Endothelial cell of umbilical vein (primary cell): ENCODE measurements around the gene ATOX1. TPM values are rescaled to one million over a fixed set of nuclear protein-coding genes. Genes with fewer than 3 reads are reported as not detected.

Source experiments
- BruUV-seq: library from RNA; stranded (reverse); fragments of 400-500 nt; replicated peaks from 2 replicates; lab custom pipeline; 2021; lab: Mats Ljungman, UMichigan
- CTCF ChIA-PET: fragments of 300-600, 350-600 bp; sonication (Branson Sonifier 250); formaldehyde crosslinking; loops from one replicate; lab custom pipeline; 2021; ENCODE audit warnings: antibody characterized with exemption, inconsistent platforms; lab: Charles Lee
- POLR2A ChIA-PET: fragments of 300-600, 350-600 bp; sonication (Branson Sonifier 250); formaldehyde crosslinking; loops from one replicate; lab custom pipeline; 2021; ENCODE audit warnings: antibody characterized with exemption, inconsistent platforms; lab: Charles Lee
- DNase-seq: peaks from one replicate; pipeline ENCODE4 v3.0.0-alpha.2; 2011; ENCODE audit warnings: low read depth, low spot score
- FAIRE-seq: peaks from 2 replicates; lab custom pipeline; 2011; peaks lifted over from hg19 to GRCh38; lab: Jason Lieb, UNC
- H2AFZ ChIP-seq: 2 replicates; pipeline ENCODE4 v1.6.0; 2012; ENCODE audit warnings: low read depth, low read length, control low read depth, inconsistent platforms
- H3K27ac ChIP-seq: 2 replicates; pipeline ENCODE4 v1.5.1; 2011; ENCODE audit warnings: low read depth, mild to moderate bottlenecking, control low read depth, low read length, moderate library complexity; ENCODE audit not compliant: insufficient read depth
- H3K27me3 ChIP-seq, 2 experiments: 2 replicates each; pipeline versions ENCODE4 v1.6.0 to v1.6.1; 2011; ENCODE audit warnings: low read length in 2 of 2, mixed read lengths in 1 of 2; ENCODE audit not compliant: control insufficient read depth in 2 of 2, insufficient read depth in 2 of 2
- H3K36me3 ChIP-seq, 2 experiments: 2 replicates in 1 of 2; 3 replicates in 1 of 2; pipeline ENCODE4 v1.5.1; 2011; ENCODE audit warnings: low read length in 2 of 2, mild to moderate bottlenecking in 1 of 2, moderate library complexity in 1 of 2; ENCODE audit not compliant: control insufficient read depth in 2 of 2, insufficient read depth in 2 of 2; ENCODE audit errors: extremely low read depth in 1 of 2
- H3K4me1 ChIP-seq: 3 replicates; pipeline ENCODE4 v1.5.1; 2011; ENCODE audit warnings: mild to moderate bottlenecking, low read length; ENCODE audit not compliant: control insufficient read depth, insufficient read depth; ENCODE audit errors: extremely low read depth
- H3K4me2 ChIP-seq: 2 replicates; pipeline ENCODE4 v1.6.1; 2011; ENCODE audit warnings: low read length, control low read depth, mixed read lengths; ENCODE audit not compliant: insufficient read depth
- H3K4me3 ChIP-seq, 3 experiments: fragments of 200-600 bp in 1 of 3; sonication (generic), shearing (Covaris generic) in 1 of 3; replicated peaks in 1 of 3; 2 replicates each; pipeline ENCODE4 v1.5.1; 2011 to 2016; ENCODE audit warnings: control low read depth in 3 of 3, low read length in 3 of 3, mild to moderate bottlenecking in 2 of 3, inconsistent platforms in 1 of 3, low read depth in 1 of 3, moderate library complexity in 1 of 3; ENCODE audit not compliant: insufficient read depth in 1 of 3
- H3K79me2 ChIP-seq: 2 replicates; pipeline ENCODE4 v1.6.0; 2012; ENCODE audit warnings: low read length, inconsistent platforms; ENCODE audit not compliant: control insufficient read depth, insufficient read depth
- H3K9ac ChIP-seq: replicated peaks from 2 replicates; pipeline ENCODE3; 2011; ENCODE audit warnings: low read length, control low read depth; ENCODE audit not compliant: insufficient read depth; ENCODE audit errors: extremely low read depth
- H3K9me1 ChIP-seq: replicated peaks from 3 replicates; pipeline ENCODE4 v1.6.0; 2011; ENCODE audit warnings: mild to moderate bottlenecking, low read length; ENCODE audit not compliant: control insufficient read depth, insufficient read depth; ENCODE audit errors: extremely low read depth
- H3K9me3 ChIP-seq: replicated peaks from 2 replicates; pipeline ENCODE4 v1.5.1; 2012; ENCODE audit warnings: low read length, inconsistent platforms; ENCODE audit not compliant: control insufficient read depth, insufficient read depth
- H4K20me1 ChIP-seq: replicated peaks from 2 replicates; pipeline ENCODE3; 2011; ENCODE audit warnings: mild to moderate bottlenecking, low read length; ENCODE audit not compliant: control insufficient read depth, insufficient read depth; ENCODE audit errors: extremely low read depth
- CTCF ChIP-seq, 2 donors: IDR thresholded peaks; 1 replicate in 1 of 2; 2 replicates in 1 of 2; pipeline ENCODE4 v1.5.1; 2011; ENCODE audit warnings: low read length in 2 of 2, mild to moderate bottlenecking in 2 of 2, moderate library complexity in 2 of 2, control low read depth in 1 of 2, inconsistent platforms in 1 of 2, low read depth in 1 of 2; ENCODE audit not compliant: insufficient read depth in 1 of 2; ENCODE audit errors: extremely low read depth in 1 of 2
- EZH2 ChIP-seq: IDR thresholded peaks from 2 replicates; pipeline ENCODE4 v1.6.1; 2012; ENCODE audit warnings: borderline replicate concordance, low read depth, mild to moderate bottlenecking, moderate library complexity, low read length, inconsistent platforms; ENCODE audit not compliant: severe bottlenecking
- FOS ChIP-seq: IDR thresholded peaks from 2 replicates; pipeline ENCODE4 v1.6.1; 2011; ENCODE audit warnings: mild to moderate bottlenecking, low read length, moderate library complexity, borderline replicate concordance; ENCODE audit not compliant: insufficient read depth
- GATA2 ChIP-seq: IDR thresholded peaks from 2 replicates; pipeline ENCODE4 v1.7.0; 2011; ENCODE audit warnings: low read depth, mild to moderate bottlenecking, moderate library complexity, mixed read lengths, low read length; ENCODE audit not compliant: insufficient read length, insufficient read depth
- JUN ChIP-seq: IDR thresholded peaks from 2 replicates; pipeline ENCODE4 v1.6.1; 2011; ENCODE audit warnings: borderline replicate concordance, low read depth; ENCODE audit not compliant: insufficient read length, insufficient read depth
- MYC ChIP-seq: IDR thresholded peaks from one replicate; pipeline ENCODE4 v1.6.1; 2011; ENCODE audit warnings: mild to moderate bottlenecking, low read depth, low read length
- POLR2A ChIP-seq: IDR thresholded peaks from 2 replicates; pipeline ENCODE4 v1.6.1; 2012; ENCODE audit warnings: low read depth, mild to moderate bottlenecking, control low read depth, low read length
- POLR2AphosphoS5 ChIP-seq: IDR thresholded peaks from 2 replicates; pipeline ENCODE4 v1.6.1; 2012; ENCODE audit warnings: low read depth, mild to moderate bottlenecking, control low read depth, low read length, moderate library complexity; ENCODE audit not compliant: insufficient read depth
- dilution Hi-C: fragments of 300-500 bp; cut with MboI; formaldehyde crosslinking; loops from one replicate; pipeline ENCODE4 v1.15.0; 2019; ENCODE audit warnings: low sequenced_read_pairs; ENCODE audit not compliant: extremely low pct_ligation_motif_present
- intact Hi-C: fragments of 100-400 bp; cut with micrococcal nuclease; formaldehyde crosslinking; loops from one replicate; pipeline ENCODE4 v1.10.0; 2022
- polyA plus RNA-seq, 4 experiments: library from polyadenylated mRNA; depleted of rRNA in 3 of 4; stranded (reverse) in 3 of 4; unstranded in 1 of 4; fragments of >200 nt; gene quantifications; 2 replicates each; pipeline versions ENCODE4 v1.2.1 to v1.2.3, GENCODE V29; 2011 to 2012; ENCODE audit warnings: missing spikeins in 1 of 4
- total RNA-seq: library from RNA; stranded (reverse); gene quantifications from 2 replicates; pipeline ENCODE4 v1.2.3, GENCODE V29; 2021
- TF ChIP-seq, protein P1 (sequence below): IDR thresholded peaks from 2 replicates; pipeline ENCODE4 v1.6.1; 2011; ENCODE audit not compliant: insufficient read depth, insufficient read length

Gene ATOX1
- total and polyA plus RNA-seq, 2 donors (not counting 3 experiments of a cell fraction or from before 2014, with no cell fraction given): 113 to 292 TPM

- no peaks in the 10 kb centered on the region for H3K9me1 ChIP-seq
- H2AFZ ChIP-seq: no peak overlapping the region
- H3K9me3 ChIP-seq: no peaks in the 10 kb centered on the region
- H4K20me1 ChIP-seq: no peaks in the 10 kb centered on the region
- dilution Hi-C loops (no loop called here), intact Hi-C loops (no loop called here)
- BruUV-seq: no TSS peak
- H3K79me2 ChIP-seq: no peaks in the 10 kb centered on the region
- H3K36me3 ChIP-seq: no peaks in the 10 kb centered on the region
- no peak overlapping the region for H3K27ac ChIP-seq
- no peak overlapping the region for H3K9ac ChIP-seq
- no peak overlapping the region for H3K4me3 ChIP-seq
- ChIA-PET CTCF (interaction anchor here (1.0 to 1.8 kb wide), 4 partner anchors 9 to 45 kb away, joined by 4 to 9 read pairs (median 6); no protein-coding TSS in a partner anchor), POLR2A (no interaction called here)
- H3K4me2 ChIP-seq: no peak overlapping the region
- no peak for DNase-seq
- FAIRE-seq: no peak
- TF ChIP-seq MYC (no peak), CTCF (IDR thresholded peaks at IDR 0.05; ENCODE audit: extremely low read depth in 1 of 2, insufficient read depth in 1 of 2, low read depth in 1 of 2, low read length in 2 of 2) (no peak), POLR2A (no peak), JUN (no peak), FOS (no peak), EZH2 (no peak), GATA2 (no peak), POLR2AphosphoS5 (no peak)
- TF ChIP-seq, protein P1, sequence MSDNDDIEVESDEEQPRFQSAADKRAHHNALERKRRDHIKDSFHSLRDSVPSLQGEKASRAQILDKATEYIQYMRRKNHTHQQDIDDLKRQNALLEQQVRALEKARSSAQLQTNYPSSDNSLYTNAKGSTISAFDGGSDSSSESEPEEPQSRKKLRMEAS: no peak
- no peaks in the 10 kb centered on the region for H3K27me3 ChIP-seq
- peaks cover 21% of the 10 kb centered on the region for H3K4me1 ChIP-seq
Observed at GRCh38 chr5:151703227-151703626, 55.2 kb downstream of the ATOX1 start.
